NCI-H1417 (cell line): ENCODE results near the gene C17orf67.
"Not testable (repeated sequence)": the region's sequence is repeated elsewhere in the genome, so short reads cannot be mapped to it uniquely, and the experiment has no call there.

Experiments
- DNase-seq, 3 experiments: peaks; one replicate each; lab custom pipeline; 2025; lab: John Stamatoyannopoulos, UW

Gene C17orf67

GRCh38 chr17:56773124-56773523 lies 60.6 kb downstream of the C17orf67 start:
- no peak for DNase-seq

GRCh38 chr17:56772442-56772841 lies 61.3 kb downstream of the C17orf67 start:
- no peak for DNase-seq

GRCh38 chr17:56771975-56772374 lies 61.7 kb downstream of the C17orf67 start:
- no peak for DNase-seq

- DNase-seq = no peak
These were observed 62.2 kb downstream of the C17orf67 start for GRCh38 chr17:56771563-56771962.

- no peak for DNase-seq
These were observed 63.3 kb downstream of the C17orf67 start for GRCh38 chr17:56770427-56770826.

- DNase-seq = no peak
These were observed 68.3 kb downstream of the C17orf67 start for GRCh38 chr17:56765449-56765848.

DNA sequence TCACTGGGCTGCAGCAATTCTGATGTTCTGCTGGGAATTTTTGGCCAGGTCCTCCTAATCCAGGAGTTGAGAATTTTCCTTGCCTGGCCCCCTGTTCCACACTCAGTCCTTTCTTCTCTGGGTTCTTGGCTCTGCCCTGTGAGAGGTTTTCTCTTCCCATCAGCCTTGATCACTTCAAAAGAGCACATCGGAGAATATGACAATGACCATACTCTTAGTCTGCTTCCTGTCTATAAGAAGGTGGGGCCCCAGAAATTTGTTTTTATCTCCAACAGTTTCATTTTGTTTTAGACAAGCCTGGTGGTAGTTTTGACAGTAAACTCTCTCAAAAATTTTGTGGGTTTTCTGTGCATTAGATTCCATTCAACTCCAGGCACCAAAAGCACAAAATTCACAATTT lies 70.7 kb downstream of the C17orf67 start:
- no peak for DNase-seq

- DNase-seq = no peak
These were observed 71.6 kb downstream of the C17orf67 start for GRCh38 chr17:56762144-56762543.

- DNase-seq = no peak
These were observed 72.3 kb downstream of the C17orf67 start for GRCh38 chr17:56761387-56761786.

DNA sequence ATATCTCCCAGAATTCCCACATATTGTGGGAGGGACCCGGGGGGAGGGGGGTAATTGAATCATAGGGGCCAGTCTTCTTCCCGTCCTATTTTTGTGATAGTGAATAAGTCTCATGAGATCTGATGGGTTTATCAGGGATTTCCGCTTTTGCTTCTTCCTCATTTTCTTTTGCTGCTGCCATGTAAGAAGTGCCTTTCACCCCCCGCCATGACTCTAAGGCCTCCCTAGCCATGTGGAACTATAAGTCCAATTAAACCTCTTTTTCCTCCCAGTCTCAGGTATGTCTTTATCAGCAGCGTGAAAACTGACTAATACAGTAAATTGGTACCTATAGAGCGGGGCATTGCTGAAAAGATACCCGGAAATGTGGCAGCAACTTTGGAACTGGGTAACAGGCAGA lies 76.1 kb downstream of the C17orf67 start:
- not testable (repeated sequence) for DNase-seq

- DNase-seq = no peak
These were observed 77.2 kb downstream of the C17orf67 start for GRCh38 chr17:56756536-56756935.

DNA sequence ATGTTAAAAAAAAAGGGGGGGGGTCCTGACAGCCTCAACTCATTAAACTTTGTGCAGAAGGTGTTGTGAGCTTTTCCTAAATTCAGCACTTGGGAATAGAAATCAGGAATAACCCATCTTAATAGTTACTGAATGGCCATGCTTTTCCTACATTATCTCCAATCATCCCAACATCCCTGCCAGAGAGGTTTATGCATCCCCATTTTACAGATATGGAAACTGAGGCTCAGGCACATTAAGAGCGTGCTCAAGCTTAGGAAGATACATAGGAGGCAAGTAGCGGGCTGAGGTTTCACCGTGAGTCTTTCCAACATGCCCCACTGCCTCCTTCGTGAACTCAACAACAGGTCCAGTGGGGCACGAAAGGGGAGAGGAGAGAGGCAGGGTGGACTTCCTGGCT lies 78.4 kb downstream of the C17orf67 start:
- DNase-seq = no peak

- DNase-seq = peak in 2 of 3 experiments; percentile 23 to 29
These were observed 79.1 kb downstream of the C17orf67 start for GRCh38 chr17:56754523-56755208.

DNA sequence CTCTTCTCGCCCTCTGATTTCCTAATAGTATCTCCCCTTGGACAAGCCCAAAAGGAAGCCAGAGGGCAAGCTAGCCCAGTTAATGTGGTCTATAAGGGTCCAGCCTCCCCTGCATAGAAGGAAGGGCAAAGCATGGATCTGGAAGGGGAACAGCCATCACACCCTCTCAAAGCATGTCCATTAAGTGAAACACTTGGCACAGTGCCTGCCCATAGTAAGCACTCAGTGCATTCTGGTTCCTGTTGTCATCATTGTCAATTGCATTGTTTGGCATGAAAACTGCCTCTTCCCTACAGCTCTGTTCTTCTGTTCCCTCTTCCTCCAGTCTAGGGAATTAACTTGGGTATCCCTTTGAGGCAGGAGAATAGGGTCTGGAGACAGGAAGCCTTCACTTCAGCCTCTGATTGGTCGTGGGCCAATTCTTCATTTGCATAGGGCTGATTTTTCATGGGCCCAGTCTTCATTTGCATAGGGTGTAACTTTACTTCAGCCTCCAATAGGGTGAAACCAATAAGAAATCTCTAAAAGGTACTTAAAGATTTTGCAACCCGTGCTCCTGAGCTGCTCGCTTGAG lies 81.4 kb downstream of the C17orf67 start:
- DNase-seq = peak in 1 of 3 experiments; percentile 13

DNA sequence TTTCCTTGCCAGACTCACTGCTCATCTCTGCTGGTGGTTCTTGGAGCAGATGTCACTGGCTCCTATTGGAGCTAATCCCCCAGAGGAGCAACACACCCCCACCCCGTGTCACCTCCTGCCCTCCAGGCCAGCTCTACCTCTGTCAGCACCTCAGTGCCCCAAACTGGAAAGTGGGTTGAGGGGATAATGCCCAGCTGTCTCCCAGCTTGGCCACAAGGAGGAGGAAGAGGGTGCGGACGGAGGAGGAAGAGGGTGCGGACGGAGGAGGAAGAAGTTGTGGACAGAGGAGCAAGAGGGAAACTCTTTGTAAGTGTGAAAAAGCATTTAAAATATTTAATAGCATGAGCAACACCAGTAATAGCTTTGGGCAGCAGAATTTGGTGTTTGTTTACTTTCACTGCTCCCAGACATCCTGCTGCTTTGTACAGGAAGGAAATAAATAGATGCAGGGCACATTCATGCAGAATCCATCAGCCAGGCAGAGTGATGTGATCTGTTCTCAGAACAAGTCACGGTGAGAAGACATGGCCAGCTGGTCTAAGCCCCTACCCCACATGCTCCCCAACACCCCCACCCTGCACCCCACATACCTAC lies 82.5 kb downstream of the C17orf67 start:
- no peak for DNase-seq

- DNase-seq = no peak
These were observed 89.0 kb downstream of the C17orf67 start for GRCh38 chr17:56744721-56745120.

DNA sequence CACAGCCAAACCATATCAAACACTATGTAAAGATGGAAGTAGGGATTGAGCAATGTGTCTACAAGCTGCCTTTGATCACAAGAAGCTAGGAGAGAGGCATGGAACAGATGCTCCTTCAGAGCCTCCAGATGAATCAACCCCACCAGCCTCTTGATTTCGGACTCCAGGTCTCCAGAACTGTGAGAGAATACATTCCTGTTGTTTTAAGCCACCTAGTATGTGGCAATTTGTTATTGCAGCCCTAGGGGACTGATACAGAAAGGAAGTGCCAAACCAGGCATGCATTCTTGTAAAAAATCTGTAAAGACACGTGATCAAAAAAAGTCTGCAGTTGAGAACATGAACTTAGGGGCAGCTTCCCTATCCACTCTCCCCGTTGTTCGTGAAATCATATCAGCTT lies 91.1 kb downstream of the C17orf67 start:
- no peak for DNase-seq
